Activated B cell treated with CpG ODN at 0.5 μM for 24 hours (primary cell): Measurements from ENCODE around the gene PAN3. TPM values are rescaled to one million over a fixed set of nuclear protein-coding genes. Genes with fewer than 3 reads are reported as not detected.

Source experiments
- ATAC-seq: fragments of 200-7000 bp; cut with Tn5 transposase; one replicate; pipeline ENCODE4 v1.10.0; 2021; ENCODE audit warnings: low read depth, mild to moderate bottlenecking, moderate library complexity
- CTCF ChIA-PET: fragments of 350-600 bp; sonication (Branson Sonifier 250); formaldehyde crosslinking; loops from one replicate; lab custom pipeline; 2021; ENCODE audit warnings: antibody characterized with exemption; lab: Charles Lee
- POLR2A ChIA-PET: fragments of 350-600 bp; sonication (Branson Sonifier 250); formaldehyde crosslinking; loops from one replicate; lab custom pipeline; 2021; ENCODE audit warnings: antibody characterized with exemption; lab: Charles Lee
- DNase-seq: peaks from one replicate; pipeline ENCODE4 v3.0.0; 2022
- H3K27ac Mint-ChIP-seq: one replicate; pipeline ENCODE4 v1.8.0; 2020; ENCODE audit warnings: mixed read lengths
- H3K27me3 Mint-ChIP-seq: one replicate; pipeline ENCODE4 v1.8.0; 2021; ENCODE audit warnings: mixed read lengths
- H3K36me3 Mint-ChIP-seq: one replicate; pipeline ENCODE4 v1.8.0; 2021; ENCODE audit warnings: low read depth, mixed read lengths
- H3K4me1 Mint-ChIP-seq: one replicate; pipeline ENCODE4 v1.8.0; 2021; ENCODE audit warnings: mixed read lengths
- H3K4me3 Mint-ChIP-seq: one replicate; pipeline ENCODE4 v1.8.0; 2020; ENCODE audit warnings: mild to moderate bottlenecking, mixed read lengths
- H3K9me3 Mint-ChIP-seq: one replicate; pipeline ENCODE4 v1.8.0; 2020; ENCODE audit warnings: mixed read lengths
- intact Hi-C: fragments of 100-400 bp; cut with micrococcal nuclease; formaldehyde crosslinking; loops from one replicate; pipeline ENCODE4 v1.15.1; 2024
- total RNA-seq: library from RNA; stranded (reverse); gene quantifications from 2 replicates; pipeline ENCODE4 v1.2.3, GENCODE V29; 2022
- TF ChIP-seq, protein P1 (sequence below): fragments of 200-600 bp; IDR thresholded peaks from one replicate; pipeline ENCODE4 v1.8.0; 2022; ENCODE audit warnings: antibody characterized with exemption, mild to moderate bottlenecking

Gene PAN3
- total RNA-seq, 1 donor from 2014 or later = 68.2 TPM

DNA sequence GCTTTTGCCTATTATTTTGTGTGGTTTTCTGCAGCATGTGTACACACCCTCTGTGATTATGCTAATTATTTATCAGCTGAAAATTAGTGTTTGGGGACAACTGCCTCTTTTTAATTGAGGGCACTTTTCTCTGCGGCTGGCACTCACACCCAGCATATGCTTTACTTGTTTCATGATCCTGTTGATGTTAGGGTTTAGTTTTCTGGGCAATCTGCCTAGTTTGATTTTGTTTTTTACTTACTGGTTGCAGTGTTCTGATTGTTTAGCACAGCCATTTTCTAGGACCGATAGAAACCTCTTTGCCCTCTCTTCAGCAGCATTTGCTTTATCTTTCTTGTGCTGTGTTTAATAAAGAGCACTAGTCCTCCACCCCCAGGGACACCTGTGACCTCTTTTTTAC, 161.6 kb downstream of the PAN3 start:
- ChIA-PET POLR2A (no interaction called here), CTCF (no interaction called here)
- TF ChIP-seq, protein P1, sequence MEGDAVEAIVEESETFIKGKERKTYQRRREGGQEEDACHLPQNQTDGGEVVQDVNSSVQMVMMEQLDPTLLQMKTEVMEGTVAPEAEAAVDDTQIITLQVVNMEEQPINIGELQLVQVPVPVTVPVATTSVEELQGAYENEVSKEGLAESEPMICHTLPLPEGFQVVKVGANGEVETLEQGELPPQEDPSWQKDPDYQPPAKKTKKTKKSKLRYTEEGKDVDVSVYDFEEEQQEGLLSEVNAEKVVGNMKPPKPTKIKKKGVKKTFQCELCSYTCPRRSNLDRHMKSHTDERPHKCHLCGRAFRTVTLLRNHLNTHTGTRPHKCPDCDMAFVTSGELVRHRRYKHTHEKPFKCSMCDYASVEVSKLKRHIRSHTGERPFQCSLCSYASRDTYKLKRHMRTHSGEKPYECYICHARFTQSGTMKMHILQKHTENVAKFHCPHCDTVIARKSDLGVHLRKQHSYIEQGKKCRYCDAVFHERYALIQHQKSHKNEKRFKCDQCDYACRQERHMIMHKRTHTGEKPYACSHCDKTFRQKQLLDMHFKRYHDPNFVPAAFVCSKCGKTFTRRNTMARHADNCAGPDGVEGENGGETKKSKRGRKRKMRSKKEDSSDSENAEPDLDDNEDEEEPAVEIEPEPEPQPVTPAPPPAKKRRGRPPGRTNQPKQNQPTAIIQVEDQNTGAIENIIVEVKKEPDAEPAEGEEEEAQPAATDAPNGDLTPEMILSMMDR = no peak
- Mint-ChIP-seq H3K9me3 (no peaks in the 10 kb centered on the region), H3K27me3 (no peaks in the 10 kb centered on the region), H3K27ac (no peak overlapping the region), H3K36me3 (peaks cover 7% of the 10 kb centered on the region), H3K4me1 (peaks cover 4% of the 10 kb centered on the region), H3K4me3 (no peak overlapping the region)
- intact Hi-C loops = no loop called here
- ATAC-seq = no peak
- no peak for DNase-seq

DNA sequence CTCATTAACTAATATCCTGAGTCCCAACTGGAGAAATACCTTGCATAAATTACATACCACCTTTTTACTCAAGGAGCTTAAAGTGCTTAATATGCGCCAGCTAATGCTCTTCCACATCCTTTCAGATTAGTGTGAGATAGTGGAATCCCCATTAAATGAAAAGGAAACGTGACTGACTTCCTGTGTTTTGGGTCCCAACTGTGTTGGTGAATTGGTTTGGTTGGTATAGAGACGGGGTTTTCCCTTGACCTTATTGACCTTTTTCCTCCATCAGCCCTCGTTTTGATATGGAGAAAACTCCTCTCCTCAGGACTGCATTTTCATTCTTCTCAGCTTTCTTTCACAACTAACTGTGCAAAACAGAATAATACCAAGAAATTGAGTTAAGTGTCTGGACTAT, 163.5 kb downstream of the PAN3 start:
- DNase-seq (no peak), ATAC-seq (no peak)
- Mint-ChIP-seq H3K9me3 (no peaks in the 10 kb centered on the region), H3K27me3 (no peaks in the 10 kb centered on the region), H3K36me3 (no peaks in the 10 kb centered on the region), H3K27ac (no peak overlapping the region), H3K4me3 (no peak overlapping the region), H3K4me1 (peaks cover 4% of the 10 kb centered on the region)
- TF ChIP-seq, protein P1 = no peak
- POLR2A ChIA-PET = no interaction called here
- intact Hi-C loops = no loop called here
- CTCF ChIA-PET = no interaction called here

DNA sequence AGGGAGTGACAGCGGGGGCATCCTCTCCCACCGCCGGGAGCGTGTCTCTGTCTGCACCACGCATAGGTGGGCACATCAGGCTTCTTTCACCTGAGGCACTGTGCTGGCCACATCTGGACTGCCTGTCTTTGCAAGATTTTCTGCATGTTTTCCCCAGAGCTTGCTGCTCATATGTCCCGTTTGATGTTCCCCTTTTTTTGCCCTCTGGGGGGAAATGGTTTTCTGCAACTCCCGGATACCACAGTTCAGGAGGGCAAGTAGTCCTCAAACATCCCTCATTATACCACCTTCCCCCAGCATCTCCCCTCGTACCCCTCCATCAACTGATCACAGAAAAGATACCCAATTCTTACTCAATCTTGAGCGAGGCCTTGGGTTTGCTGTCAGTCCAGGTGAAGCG, 168.0 kb downstream of the PAN3 start:
- ChIA-PET CTCF (no interaction called here), POLR2A (no interaction called here)
- peaks cover 4% of the 10 kb centered on the region for H3K4me1 Mint-ChIP-seq
- TF ChIP-seq, protein P1 = no peak
- H3K4me3 Mint-ChIP-seq = no peak overlapping the region
- no peaks in the 10 kb centered on the region for H3K36me3 Mint-ChIP-seq
- no peaks in the 10 kb centered on the region for H3K27me3 Mint-ChIP-seq
- intact Hi-C loops = no loop called here
- no peak overlapping the region for H3K27ac Mint-ChIP-seq
- H3K9me3 Mint-ChIP-seq = no peaks in the 10 kb centered on the region
- ATAC-seq (no peak), DNase-seq (no peak)

DNA sequence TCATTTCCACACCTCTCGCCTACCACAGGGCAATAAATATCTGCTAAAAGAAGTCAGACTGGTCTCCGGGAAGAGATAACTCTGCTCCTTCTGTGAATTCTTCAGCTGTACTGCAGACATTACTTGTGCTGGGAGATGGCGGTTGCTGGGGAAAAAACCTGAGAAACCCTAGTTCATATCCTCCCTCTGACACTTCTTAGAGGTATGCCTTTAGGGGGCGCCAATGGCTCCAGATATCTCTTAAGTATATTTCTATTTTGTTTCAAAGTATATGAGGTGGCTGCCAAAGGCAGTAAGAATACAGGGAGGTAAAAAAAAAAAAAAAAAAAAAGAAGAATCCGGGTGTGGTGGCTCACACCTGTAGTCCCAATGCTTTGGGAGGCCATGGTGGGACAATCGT, 175.2 kb downstream of the PAN3 start:
- H3K36me3 Mint-ChIP-seq = no peaks in the 10 kb centered on the region
- no peak overlapping the region for H3K4me3 Mint-ChIP-seq
- ChIA-PET CTCF (interaction anchor here (1.2 kb wide), 1 partner anchor 483 kb away, joined by 3 read pairs; no protein-coding TSS in a partner anchor), POLR2A (no interaction called here)
- H3K9me3 Mint-ChIP-seq = no peaks in the 10 kb centered on the region
- no peak for DNase-seq
- ATAC-seq = no peak
- no peak overlapping the region for H3K27ac Mint-ChIP-seq
- TF ChIP-seq, protein P1 = no peak
- H3K27me3 Mint-ChIP-seq = no peaks in the 10 kb centered on the region
- H3K4me1 Mint-ChIP-seq = no peaks in the 10 kb centered on the region
- intact Hi-C loops = no loop called here

DNA sequence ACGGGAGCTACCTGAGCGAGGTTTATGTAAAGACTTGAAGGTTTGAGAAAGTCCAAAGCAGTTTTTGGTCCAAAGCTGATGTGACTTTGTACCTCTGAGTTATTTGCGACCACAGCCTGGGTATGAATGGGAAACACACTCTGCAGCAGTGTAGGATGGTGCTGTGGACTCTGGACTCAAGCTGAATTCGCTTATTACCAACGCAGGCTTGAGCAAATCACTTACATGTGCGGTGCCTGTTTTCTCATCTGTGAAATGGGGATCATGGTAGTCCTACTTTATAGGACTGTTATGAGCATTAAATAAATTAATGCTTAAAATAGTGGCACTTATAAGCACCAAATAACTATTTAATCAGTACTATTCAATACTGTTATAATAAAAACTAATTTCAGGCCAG, 176.5 kb downstream of the PAN3 start:
- intact Hi-C loops = no loop called here
- DNase-seq (no peak), ATAC-seq (no peak)
- no peak overlapping the region for H3K27ac Mint-ChIP-seq
- H3K4me3 Mint-ChIP-seq = no peak overlapping the region
- no peaks in the 10 kb centered on the region for H3K4me1 Mint-ChIP-seq
- POLR2A ChIA-PET = no interaction called here
- TF ChIP-seq, protein P1 = no peak
- no peaks in the 10 kb centered on the region for H3K27me3 Mint-ChIP-seq
- no peaks in the 10 kb centered on the region for H3K36me3 Mint-ChIP-seq
- CTCF ChIA-PET = interaction anchor here (0.8 kb wide), 1 partner anchor 10 kb away, joined by 3 read pairs; no protein-coding TSS in a partner anchor
- no peaks in the 10 kb centered on the region for H3K9me3 Mint-ChIP-seq
